CD4-positive, alpha-beta T cell treated with Interferon alpha-2 for 1 hour (primary cell): ENCODE data around the gene PPIF.

Experiments used
- DNase-seq, 2 donors: peaks; one replicate each; pipeline ENCODE4 v3.0.0-alpha.2; 2020 to 2022

The PPIF gene

DNA sequence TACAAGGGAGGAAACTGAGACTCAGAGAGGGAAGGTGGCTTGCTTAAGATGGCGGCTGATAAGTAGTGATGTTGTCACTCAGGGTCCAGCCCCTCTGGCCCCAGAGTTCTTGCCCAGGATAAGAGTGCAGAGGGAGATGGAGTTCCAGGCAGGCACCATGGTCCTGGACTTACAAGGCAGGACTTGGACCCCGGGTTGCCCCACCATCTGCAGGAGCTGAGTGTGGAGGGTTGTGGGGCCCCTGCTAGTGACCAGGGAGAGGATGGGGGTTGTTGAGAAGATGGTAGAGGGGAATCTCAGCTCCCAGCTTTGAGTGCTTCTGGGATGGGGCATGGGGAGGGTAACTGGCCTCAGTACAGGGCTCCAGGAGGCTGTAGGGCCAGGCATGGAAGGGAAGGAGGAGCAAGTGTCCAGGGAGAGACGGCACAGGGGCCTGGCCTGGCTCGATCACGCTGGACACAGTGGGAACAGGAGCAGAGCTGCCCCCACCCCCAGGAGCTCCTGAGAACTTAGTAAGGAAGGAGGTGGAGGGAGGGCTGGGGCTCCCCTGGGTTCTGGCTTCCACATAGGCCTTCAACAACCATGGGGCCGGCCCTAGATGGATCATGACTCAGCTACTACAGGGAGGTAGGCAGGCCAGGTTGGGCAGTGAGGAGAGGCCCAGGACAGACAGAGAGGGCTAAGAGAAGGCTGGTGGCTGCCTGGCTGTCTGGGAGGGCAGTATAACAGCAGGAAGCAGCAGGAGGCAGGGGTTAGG lies 28.2 kb downstream of the PPIF start:
- DNase-seq: no peak

DNA sequence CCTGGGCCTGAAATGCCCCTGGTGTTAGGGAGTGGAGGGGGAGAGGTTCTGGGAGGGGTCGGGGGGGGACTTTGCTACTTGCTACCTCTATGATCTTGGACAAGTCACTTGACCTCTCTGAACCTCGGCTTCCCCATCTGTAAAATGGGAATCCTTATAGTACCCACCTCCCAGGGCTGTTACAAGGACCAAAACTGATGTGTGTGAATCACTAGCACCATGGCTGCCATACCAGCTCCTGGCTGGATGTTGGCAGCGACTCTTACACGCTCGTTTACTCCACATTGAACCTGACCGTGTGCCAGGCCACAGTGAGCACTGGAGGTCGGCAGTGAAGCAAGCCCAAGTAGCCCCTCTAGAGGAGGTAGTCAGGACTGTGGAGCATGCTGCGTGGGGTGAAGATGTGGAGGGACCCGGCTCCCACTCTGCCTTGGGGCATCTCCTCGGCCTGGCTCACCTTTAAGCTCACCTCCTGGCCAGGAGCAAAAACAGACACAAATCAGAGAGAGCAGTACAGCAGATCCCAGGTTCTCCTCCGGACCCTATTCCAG lies 28.9 kb downstream of the PPIF start:
- no peak for DNase-seq

DNA sequence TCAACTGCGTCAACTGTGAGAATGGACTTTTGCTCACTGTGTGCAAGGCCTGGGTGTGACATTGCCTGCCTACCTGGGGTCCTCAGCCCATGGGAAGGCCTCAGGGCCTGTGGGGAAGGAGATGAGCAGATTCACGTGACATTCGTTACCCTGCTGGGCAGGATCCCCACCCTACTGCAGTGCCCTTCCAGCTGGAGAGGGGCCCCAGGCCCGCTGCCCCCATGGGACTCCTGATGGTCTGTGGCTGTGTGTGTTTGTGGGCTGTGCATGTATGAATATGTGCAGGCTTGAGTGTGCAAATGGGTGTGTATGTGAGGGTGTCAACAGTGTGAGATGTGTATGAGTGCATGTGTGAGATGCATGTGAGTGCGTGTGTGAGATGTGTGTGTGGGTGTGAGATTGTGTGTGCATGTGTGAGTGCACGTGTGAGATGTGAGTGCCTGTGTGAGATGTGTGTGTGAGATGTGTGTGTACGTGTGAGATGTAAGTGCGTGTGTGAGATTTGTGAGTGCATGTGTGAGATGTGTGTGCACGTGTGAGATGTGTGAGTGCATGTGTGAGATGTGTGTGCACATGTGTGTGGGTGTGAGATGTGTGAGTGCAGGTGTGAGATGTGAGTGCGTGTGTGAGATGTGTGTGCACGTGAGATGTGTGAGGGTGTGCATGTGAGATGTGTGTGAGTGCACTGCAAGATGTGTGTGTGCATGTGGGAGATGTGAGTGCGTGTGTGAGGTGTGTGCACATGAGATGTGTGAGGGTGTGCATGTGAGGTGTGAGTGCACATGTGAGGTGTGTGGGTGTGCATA lies 29.7 kb downstream of the PPIF start:
- no peak for DNase-seq

DNA sequence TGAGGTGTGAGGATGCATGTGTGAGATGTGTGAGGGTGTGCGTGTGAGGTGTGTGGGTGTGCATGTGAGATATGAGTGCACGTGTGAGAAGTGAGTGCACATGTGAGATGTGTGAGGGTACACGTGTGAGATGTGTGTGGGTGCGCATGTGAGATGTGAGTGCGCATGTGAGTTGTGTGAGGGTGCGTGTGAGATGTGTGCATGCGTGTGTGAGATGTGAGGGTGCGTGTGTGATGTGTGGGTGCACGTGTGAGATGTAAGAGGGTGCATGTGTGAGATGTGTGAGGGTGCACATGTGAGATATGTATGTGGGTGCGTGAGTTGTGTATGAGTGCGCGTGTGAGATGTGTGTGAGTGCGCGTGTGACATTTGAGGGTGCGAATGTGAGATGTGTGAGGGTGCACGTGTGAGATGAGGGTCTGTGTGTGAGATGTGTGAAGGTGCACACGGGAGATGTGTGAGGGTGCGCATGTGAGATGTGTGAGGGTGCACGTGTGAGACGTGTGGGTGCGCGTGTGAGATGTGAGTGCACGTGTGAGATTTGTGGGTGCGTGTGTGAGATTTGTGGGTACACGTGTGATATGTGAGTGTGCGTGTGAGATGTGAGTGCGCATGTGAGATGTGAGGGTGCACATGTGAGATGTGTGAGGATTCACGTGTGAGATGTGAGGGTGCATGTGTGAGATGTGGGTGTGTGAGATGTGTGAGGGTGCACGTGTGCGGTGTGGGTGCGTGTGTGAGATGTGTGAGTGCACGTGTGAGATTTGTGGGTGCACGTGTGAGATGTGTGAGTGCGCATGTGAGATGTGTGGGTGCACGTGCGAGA lies 30.5 kb downstream of the PPIF start:
- no peak for DNase-seq

DNA sequence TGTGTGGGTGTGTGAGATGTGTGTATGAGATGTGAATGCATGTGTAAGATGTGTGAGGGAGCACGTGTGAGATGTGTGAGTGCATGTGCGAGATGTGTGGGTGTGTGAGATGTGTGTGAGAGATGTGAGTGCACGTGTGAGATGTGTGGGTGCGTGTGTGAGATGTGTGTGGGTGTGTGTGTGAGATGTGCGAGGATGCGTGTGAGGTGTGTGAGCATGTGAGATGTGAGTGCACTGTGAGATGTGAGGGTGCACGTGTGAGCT lies 31.0 kb downstream of the PPIF start:
- no peak for DNase-seq

DNA sequence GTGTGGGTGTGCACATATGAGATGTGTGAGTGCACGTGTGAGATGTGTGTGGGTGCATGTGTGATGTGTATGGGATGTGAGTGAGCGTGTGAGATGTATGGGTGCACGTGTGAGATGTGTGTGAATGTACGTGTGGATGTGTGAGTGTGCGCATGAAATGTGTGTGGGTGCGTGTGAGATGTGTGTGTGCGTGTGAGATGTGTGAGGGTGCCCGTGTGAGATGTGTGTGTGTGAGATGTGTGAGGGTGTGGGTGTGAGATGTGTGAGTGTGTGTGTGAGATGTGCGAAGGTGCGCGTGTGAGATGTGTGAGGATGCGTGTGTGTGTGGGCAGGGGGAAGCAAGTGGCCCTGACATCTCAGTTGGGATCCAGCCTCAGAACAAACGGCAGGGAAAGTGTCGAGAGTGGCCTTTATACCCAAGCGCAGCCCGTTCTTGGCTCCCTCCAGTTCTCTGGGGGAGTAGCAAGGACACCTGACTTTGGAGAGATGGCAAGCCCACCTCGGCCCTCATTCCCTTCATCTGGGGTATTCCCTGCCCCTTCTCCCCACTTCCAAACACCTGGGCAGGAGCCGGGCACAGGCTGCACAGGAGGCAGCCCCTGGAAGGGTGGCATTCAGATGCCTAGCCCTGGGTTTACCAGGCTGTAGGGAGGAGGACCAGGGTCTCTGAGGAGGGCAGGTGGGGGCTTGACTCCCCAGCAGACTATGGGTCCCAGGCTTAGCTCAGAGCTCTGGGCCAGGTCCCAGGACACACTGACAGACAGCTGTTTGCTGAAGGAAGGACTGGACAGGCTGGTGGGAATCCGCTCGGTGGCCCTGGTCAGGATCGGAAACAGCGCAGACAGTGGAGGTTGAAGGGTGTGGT lies 31.6 kb downstream of the PPIF start:
- DNase-seq: no peak

DNA sequence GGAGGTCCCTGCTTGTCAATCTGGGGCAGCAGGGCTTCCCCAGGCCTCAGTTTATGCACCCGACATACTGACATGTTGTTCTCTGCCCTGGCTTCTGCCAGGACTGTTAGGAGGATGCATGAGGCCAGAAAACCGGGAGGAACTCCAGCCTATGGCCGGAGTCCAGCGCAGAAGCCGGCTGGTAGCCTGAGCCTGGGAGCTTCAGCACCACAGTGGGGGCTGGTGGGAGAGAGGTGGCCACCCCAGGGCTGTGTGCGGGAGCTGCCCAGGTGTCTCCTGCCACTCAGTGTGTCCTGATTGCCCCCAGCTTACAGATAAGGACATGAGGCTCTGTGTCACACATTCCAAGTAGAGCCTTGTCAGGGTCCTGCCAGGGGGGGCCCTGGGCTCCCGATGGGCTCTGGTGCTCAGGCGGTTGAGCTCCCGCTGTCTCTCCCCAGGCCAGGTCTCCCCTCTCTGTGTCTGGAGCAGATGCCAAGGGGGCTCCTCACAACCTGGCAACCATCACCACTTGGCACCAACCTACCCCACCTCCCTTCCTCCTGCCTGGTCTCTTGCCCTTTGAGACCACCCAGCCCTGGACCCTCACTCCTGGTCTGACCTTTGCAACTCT lies 32.3 kb downstream of the PPIF start:
- no peak for DNase-seq

DNA sequence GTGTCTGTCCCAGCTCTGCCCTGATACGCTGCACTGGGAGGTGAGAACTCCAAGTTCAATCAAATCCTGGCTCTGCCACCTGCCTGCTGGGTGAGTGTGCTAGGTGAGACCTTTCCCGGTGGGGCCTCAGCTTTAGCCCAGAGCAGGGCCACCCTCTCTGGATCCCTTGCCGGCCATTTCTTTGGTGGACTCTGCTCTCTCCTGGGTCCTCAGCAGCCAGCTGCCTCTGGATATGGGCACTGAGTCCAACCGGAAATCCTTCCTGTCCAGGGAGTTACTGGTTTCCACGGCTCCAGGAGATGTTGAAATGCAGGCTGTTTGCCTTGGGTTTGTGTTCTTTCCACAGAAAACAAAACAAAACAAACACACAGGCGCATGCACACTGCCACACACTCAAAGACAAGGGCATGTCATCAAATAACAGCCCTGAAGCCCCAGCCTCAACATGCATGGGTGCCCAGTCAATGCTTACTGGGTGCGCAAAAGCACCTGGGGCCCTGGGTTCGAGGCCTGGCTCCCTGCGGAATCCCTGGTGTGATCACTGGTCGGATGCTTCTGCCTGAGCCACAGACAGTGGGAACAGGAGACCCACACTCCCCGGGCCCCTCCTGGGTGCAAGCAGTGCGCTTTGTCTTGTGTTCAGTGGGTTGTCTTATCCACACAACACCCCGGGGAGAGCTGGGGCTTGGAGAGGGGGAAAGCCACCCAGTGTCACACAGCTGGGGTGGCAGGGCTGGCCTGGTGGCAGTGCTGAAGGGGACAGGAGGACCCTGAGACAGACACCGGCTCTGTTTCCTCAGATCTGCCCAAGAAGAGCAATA lies 33.1 kb downstream of the PPIF start:
- DNase-seq: no peak

DNA sequence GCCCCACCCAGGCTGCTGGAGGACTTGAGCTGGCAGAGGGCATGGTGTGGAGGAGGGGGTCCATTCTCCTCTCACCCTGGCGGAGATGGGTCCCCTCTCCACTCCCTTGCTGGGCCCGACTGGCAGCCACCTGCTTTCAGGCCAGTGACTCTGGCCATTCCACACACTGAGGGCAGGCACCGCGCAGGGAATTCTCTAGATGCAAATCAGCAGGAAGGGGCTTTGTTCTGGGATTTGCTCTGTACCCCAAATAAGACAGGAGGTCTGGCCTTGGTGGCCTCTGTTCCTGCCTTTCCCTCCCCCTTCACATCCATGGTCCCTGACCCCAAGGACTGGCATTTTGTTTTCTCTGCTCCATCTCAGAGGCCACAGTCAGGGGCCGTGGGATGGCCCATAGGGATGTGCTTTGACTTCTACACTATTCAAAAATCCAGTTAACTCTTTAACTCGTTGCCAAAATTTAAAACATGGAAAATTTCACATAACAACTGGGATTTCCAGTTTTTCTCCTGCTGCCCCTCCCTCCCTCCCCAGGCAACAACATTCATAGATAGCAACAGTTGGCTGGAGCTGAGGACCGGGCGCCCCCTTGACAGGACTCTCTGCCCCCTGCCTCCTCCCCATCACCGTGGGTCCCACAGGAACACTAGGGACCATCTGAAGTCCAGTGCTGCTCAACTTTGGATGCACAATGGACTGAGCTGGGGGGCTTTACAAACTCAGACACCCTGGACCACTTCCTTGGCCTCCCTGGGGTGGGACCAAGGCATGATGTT lies 33.9 kb downstream of the PPIF start:
- no peak for DNase-seq

DNA sequence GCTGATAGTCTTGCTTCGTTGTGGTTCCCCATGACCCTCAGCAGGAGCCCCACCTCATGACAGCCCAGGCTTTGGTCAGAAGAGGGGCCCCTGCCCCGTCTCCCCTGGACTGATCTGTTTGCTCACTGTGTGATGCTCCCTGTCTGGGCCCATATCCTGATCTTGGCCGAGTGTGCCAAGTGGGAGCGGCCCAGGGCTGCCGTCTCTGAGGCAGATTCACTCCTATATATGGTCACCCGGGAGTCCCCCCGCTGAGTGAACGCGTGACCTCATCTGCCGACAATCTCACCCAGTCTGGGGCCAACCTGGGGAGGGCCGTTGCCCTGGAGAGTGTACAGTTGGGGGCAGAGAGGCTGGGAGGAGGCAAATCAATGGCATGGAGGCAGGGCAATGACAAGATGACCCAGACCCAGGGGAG lies 34.5 kb downstream of the PPIF start:
- DNase-seq: no peak

DNA sequence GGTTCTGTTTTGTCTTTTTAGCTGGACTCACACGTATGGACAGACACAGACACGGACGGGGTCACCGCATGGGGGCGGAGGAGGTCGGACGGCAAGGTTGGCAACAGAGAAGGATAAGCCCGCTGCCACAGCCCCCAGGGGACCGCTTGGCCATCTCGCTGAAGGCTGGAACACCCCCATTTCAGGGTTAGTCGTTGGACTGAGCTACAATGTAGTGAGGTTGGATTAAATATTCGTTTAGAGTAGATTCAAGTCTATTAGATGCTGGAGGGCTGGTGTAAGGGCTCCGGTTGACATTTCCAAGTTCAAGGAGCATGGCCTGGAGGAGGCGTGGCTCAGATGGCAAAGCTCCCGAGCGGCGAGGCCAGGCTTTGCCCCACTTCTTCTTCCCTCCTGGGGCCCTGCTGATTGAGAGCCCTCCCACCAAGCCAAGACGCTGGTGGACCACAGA lies 35.2 kb downstream of the PPIF start:
- DNase-seq: no peak

DNA sequence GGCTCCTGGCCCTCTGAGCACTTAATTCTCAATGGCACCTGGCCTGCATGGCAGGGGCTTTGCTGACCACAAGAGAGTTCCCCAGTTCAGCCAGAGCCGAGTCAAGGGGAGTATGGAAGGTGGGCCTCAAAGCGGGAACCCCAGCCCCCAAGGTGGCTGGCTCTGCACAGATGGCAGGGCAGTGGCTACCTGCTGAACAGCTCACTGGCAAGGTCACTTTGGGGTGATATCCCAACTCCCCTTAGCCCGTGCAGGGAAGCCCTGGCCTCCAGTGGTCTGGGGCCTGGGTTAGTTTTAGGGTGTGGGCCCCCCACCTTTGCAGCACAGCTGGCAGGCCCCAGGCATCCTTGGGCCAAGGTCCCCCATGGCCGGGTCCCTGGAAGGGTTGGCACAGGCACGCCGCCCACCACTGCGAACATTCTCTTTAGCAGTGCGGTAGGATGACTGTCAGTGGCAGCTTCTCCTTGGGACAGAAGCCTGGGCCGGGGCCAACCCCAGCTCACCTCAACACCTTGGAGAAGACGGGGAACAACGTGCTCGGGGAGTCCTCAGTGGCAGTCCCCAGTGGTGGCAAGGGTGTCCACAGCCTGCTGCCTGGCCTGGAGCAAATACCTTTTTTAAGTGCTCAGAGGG lies 36.8 kb downstream of the PPIF start:
- peak in 1 of 2 donors; percentile 0 for DNase-seq

DNA sequence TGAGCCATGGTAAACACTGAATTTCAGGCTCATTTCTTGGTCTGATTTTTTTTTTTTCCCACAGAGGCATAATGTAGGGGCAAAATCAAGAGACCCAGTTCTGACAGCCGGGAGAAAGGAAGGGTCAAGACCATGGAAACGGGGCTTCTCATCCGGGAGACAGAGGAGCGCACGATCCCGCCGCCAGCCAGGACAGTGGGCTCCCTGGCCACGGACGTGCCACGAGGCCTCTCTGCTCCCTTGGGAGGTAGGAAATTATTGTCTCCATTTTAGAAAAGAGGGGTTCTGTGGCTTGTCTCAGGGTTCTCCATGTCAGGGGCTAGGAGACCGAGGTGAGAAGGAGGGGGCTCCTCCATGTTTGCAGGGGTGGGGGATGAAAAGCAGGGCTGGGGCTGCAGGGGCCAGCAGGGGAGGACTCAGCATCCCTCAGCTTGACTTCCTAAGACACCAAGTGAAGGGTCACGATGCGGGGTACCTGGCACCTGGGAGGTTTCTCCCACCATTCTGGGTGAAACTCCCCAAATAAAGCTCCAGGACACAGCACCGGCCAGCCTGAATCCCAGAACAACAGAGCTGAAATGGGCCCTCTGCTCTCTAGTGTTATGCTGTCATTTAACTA lies 37.6 kb downstream of the PPIF start:
- DNase-seq: peak in 1 of 2 donors; percentile 0

DNA sequence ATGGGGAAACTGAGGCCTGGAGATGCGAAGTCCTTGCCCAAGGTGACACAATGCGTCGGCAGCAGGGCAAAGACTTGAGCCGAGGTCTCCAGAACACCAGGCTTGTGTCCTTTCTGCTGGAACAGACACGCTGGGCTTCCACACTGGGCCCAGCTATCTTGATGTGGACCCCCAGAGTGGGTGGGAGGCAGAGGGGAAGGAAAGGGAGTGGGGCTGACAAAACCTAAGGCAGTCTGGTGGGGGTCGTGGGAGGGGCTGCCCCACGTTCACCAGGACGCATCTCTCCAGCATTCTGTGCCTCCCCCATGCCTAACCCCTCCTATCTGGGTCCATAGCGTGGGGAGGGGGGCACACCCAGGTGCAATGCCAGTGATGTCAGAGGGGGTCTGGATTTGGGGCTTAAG lies 38.1 kb downstream of the PPIF start:
- no peak for DNase-seq

DNA sequence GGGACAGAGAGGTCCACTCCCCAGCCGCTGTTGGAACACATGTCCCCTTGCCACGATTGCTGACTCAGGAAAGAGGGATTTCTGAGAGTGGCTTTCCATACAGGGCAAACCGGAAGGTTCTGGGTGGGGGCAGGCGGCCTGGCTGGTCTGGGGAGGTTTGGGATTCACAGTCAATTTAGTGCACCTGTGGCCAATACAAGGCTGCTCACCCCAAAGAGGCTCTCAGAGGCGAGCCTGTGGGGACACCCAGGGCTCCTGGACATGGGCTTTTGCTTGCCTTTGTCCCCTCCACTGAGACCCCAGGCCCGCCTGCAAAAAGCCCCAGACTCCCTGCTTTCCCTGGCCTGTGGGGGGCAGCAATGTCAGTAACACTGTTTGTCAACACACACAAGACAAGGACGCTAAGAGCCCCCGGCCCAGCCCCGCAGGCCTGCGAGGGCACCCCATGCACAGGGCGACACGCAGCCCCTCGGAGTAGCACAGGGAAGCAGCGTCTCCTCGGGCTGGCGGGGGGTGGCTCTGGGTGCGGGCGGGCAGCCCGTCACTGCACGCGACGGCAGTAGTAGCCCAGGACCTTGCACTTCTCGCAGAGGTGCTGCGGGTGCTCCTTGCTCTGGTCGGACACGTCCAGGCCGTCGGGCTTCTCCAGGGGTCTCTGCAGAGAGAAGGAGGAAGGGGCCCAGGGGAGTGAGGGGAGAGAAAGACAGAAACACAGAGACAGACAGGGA lies 38.7 kb downstream of the PPIF start:
- peak in 1 of 2 donors; percentile 0 for DNase-seq

DNA sequence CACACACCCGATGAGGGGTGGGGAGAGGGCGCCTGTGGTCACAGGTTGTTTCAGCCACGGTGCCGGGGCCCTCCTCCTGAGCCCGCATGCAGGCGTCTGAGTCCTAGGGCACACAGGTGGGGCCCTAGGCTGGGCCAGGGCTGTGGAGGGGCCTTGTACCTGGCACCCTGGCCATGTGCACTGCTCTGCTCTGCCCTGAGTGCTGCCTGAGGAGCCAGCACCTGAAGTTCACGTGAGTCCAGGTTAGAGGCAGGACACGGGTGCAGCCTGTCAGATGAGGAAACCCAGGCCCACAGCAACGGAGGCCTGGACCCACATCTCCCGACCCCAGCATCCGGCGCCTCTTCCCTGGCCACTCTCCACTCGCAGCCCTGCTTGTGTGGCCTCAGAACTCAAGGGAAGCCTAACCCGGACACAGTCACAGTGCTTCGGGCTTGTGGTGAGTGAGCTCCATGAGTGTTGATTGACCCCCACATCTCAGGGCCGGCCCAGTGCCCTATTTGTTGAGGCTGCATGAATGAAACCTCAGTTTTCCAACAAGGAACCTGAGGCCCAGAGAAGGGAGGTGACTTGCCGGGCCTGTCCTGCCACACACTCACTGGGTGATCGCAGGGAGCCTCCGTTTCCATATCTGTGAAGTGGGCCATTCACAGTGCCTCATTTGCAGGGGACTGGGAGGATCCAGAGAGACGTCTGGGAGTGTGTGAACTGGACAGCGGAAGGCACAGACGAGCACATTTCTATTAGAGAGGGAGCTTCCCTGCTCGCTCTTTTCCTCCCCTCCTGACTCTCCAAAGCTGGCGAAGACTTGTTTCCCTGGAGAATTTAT lies 39.6 kb downstream of the PPIF start:
- peak in 1 of 2 donors; percentile 1 for DNase-seq

DNA sequence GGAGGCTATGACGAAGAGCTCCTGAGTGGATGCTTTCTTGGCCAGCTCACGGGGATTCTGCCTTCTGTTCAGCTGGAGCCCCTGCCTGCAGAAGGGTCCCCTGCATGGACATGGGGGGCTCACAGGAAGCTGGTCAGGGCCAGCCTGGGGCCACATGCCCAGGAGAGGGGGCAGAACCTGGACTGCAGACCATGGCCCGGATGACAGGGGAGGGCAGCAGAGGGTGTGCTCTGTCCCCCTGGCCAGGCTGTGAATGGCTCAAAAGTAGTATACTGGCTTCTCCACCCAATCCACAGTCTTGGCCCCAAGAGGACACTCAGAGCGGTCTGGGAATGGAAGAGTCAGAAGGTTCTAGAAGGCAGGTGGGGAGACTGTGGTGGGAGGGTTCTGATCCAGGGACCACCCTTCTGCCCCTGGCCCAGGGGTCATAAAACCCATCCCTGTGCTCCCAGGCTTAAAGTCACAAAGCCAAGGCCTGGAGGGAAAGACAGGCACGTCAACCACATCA lies 40.3 kb downstream of the PPIF start:
- peak in 1 of 2 donors; percentile 0 for DNase-seq
